HG03442 (cell line): ENCODE measurements around the gene PAX2.
"Not testable (repeated sequence)": the region's sequence is repeated elsewhere in the genome, so short reads cannot be mapped to it uniquely, and the experiment has no call there.

Experiments used
- ATAC-seq: cut with Tn5 transposase; IDR thresholded peaks from one replicate; pipeline ENCODE4 v1.9.1; 2021; ENCODE audit warnings: mild to moderate bottlenecking, moderate library complexity; ENCODE audit not compliant: unreplicated experiment

Gene PAX2

GRCh38 chr10:100744987-100745881 is at the start of gene PAX2:
Gene PAX2, plus strand, starts transcription at chr10:100745582. Its CDS starts 679 bp downstream, at chr10:100746261.
- ATAC-seq: no peak

- ATAC-seq: no peak
Measured at GRCh38 chr10:100696477-100696901, 48.9 kb upstream of the PAX2 start.

GRCh38 chr10:100697070-100697469 is 48.3 kb upstream of the PAX2 start:
- no peak for ATAC-seq

GRCh38 chr10:100697631-100698030 is 47.8 kb upstream of the PAX2 start:
- no peak for ATAC-seq

- ATAC-seq: not testable (repeated sequence)
Measured at GRCh38 chr10:100701704-100702103, 43.7 kb upstream of the PAX2 start.

- no peak for ATAC-seq
Measured at GRCh38 chr10:100705139-100705538, 40.2 kb upstream of the PAX2 start.

- ATAC-seq: no peak
Measured at GRCh38 chr10:100707261-100707848, 38.0 kb upstream of the PAX2 start.

GRCh38 chr10:100709146-100710082 is 36.0 kb upstream of the PAX2 start:
- no peak for ATAC-seq

GRCh38 chr10:100710151-100710871 is 35.1 kb upstream of the PAX2 start:
- no peak for ATAC-seq

GRCh38 chr10:100713049-100713858 is 32.1 kb upstream of the PAX2 start:
- no peak for ATAC-seq

GRCh38 chr10:100713859-100714565 is 31.4 kb upstream of the PAX2 start:
- ATAC-seq: no peak

GRCh38 chr10:100714566-100714950 is 30.8 kb upstream of the PAX2 start:
- no peak for ATAC-seq

GRCh38 chr10:100715101-100715444 is 30.3 kb upstream of the PAX2 start:
- no peak for ATAC-seq

GRCh38 chr10:100715445-100716385 is 29.7 kb upstream of the PAX2 start:
- ATAC-seq: no peak

- ATAC-seq: no peak
Measured at GRCh38 chr10:100717166-100717565, 28.2 kb upstream of the PAX2 start.

GRCh38 chr10:100718197-100718742 is 27.1 kb upstream of the PAX2 start:
- ATAC-seq: no peak

- ATAC-seq: no peak
Measured at GRCh38 chr10:100723180-100723579, 22.2 kb upstream of the PAX2 start.
